HG02840 (cell line): ENCODE measurements around the gene ATXN7L1.

Experiments used
- ATAC-seq: cut with Tn5 transposase; IDR thresholded peaks from one replicate; pipeline ENCODE4 v1.9.1; 2021; ENCODE audit warnings: mild to moderate bottlenecking, moderate library complexity, moderate number of reproducible peaks; ENCODE audit not compliant: unreplicated experiment, low FRiP score

ATXN7L1 gene

DNA sequence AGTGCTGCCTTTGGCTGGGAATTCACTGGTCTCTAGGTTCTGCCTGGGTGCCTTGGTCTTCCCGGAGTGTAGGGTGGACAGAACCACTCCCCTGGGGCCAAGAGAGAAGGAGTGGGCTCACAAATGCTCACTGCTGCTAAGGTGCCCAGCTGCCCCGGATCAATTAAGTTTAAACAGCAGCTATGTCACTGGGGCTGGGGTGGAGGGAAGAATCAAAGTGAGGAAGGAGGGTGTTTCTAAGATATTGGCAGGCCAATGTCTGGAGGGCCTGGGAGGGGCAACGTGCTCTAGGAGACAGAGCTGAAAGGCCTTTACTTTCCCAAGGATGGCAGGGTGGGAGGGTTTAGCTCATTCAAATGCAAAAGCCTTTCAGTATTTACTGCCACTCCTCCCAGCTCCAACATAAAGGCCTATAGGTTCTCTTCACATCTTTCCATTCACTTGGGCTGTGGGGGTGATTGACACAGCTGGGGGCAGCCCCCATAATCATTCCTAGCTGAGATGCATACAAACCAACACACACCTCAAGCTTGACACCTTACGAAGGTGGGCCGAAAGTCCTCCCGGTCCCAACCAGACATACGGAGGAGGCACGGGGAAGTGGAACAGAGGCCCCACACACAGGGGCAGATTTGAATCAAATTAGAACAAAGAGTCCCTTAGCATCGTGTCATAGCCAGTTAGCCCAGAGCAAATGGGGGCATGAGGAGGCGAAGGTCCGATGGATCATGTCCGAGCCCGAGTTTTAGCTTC lies 187.2 kb downstream of the ATXN7L1 start:
- no peak for ATAC-seq

GRCh38 chr7:105688617-105689016 lies 187.8 kb downstream of the ATXN7L1 start:
- ATAC-seq: no peak

GRCh38 chr7:105685161-105685560 lies 191.2 kb downstream of the ATXN7L1 start:
- ATAC-seq: no peak

GRCh38 chr7:105682341-105683060 lies 193.9 kb downstream of the ATXN7L1 start:
- no peak for ATAC-seq

- no peak for ATAC-seq
These were observed 195.8 kb downstream of the ATXN7L1 start for GRCh38 chr7:105680505-105681187.

- no peak for ATAC-seq
These were observed 197.4 kb downstream of the ATXN7L1 start for GRCh38 chr7:105678811-105679495.

GRCh38 chr7:105677817-105678573 lies 198.4 kb downstream of the ATXN7L1 start:
- no peak for ATAC-seq

GRCh38 chr7:105677410-105677730 lies 199.0 kb downstream of the ATXN7L1 start:
- no peak for ATAC-seq

DNA sequence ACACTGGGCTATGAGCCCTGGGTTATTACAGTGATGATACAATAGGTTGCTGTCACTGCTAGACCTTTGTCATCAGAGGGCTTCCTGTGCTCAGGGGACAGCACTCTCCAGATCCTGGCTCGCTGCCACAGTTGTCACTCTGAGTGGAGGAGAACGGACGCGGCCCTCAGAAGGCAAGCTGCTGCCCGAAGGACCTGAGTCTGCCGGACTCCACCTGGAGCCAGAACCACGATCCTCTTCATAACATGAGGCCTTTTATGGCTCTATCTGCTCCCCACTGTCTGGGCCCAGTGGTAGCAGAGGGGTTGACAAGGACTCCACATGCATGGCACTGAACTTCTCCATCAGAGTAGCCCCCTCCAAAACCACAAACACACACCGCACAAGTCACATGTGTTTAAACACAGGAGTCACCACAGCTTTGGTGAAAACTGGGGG lies 200.4 kb downstream of the ATXN7L1 start:
- ATAC-seq: no peak

- no peak for ATAC-seq
These were observed 202.0 kb downstream of the ATXN7L1 start for GRCh38 chr7:105674200-105674920.

GRCh38 chr7:105673367-105674084 lies 202.9 kb downstream of the ATXN7L1 start:
- no peak for ATAC-seq

GRCh38 chr7:105672801-105673200 lies 203.6 kb downstream of the ATXN7L1 start:
- ATAC-seq: no peak

DNA sequence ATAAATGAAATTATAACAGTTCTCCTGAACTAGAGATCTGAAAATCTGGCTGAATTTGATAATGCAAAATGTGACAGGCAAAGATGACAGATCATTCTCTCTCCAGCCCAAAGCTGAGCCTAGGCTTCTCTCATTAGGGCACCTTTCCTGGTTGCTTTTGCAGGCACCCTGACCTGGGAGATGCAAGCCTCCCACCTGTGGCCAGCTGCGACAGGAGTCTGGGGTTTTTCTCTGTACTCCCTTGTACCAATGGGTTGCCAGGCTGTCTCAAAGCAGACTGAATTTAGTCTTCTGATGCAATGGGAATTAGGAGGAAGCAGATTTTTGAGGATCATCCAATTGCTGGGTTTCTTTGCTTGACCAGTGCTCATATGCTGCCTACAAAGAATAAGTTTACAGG lies 210.1 kb downstream of the ATXN7L1 start:
- ATAC-seq: no peak

- no peak for ATAC-seq
These were observed 210.7 kb downstream of the ATXN7L1 start for GRCh38 chr7:105665684-105666083.

- no peak for ATAC-seq
These were observed 211.4 kb downstream of the ATXN7L1 start for GRCh38 chr7:105664816-105665525.

DNA sequence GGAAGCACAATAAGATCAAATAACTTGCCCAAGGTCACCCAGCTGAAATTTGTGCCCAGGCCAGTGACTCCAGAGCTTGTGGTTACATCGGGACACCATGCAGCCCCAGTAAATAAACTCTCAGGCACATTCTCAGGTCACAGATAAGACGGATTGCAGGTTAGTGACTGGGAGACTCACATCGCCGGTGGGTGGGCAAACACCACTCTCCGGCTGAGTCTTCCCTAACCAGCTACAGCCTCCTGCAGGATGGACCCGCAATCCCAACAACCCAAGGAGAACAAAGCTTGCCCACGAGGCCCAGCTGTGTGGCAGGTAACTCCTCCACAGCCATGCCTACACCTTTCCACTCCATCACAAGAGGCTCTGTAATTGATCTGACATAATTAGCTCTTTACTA lies 213.4 kb downstream of the ATXN7L1 start:
- no peak for ATAC-seq

DNA sequence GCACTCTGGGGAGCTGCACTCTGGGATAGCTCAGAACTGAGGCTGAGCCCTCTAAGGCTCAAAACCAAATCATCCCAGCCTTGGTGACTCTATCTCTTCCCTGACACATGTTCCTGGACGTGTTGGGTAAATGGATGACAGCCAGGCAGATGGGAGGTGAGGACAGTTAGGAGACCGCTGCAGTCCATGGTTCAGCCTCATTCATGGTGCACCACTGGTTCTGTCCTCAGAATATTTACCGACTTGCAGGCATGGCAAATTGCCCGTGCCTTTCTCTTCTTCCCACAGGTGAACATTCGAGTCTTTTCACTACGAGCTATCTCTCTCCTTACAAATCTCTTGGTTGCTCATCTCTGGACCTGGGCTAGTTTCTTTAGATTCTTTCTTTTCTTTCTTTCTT lies 214.8 kb downstream of the ATXN7L1 start:
- no peak for ATAC-seq

DNA sequence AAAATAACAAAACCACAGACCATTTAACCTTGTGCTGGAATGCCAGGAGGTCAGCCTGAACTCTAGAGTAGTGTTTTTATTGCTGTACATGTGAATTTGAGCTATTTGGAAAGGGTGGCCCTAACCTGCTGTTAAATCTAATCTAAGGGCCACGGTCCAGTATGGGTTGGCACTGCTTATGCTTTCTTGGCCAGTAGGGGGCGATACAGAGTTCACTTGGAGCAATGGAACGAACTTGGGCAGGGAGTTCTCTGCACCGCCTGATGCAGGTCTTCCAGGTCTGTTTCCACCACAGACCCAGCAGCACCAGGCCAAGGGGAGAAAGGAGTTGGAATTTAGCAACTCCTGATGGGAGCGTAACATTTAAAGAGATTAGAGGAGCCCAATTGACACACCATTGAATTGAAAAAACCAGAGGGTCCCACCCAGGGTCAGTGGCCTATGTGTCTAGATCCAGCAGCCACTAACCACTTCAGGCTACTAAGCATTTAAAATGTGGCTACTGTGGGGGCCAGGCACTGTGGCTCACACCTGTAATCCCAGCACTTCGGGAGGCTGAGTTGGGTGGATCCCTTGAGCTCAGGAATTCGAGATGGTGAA lies 219.4 kb downstream of the ATXN7L1 start:
- ATAC-seq: no peak
